ENCODE results near the gene ACSS1. TPM values are rescaled to one million over a fixed set of nuclear protein-coding genes. Genes with fewer than 3 reads are reported as not detected.

ACSS1 gene
- total and polyA plus RNA-seq, 2 experiments from 2014 or later: 1.3 to 4.1 TPM

DNA sequence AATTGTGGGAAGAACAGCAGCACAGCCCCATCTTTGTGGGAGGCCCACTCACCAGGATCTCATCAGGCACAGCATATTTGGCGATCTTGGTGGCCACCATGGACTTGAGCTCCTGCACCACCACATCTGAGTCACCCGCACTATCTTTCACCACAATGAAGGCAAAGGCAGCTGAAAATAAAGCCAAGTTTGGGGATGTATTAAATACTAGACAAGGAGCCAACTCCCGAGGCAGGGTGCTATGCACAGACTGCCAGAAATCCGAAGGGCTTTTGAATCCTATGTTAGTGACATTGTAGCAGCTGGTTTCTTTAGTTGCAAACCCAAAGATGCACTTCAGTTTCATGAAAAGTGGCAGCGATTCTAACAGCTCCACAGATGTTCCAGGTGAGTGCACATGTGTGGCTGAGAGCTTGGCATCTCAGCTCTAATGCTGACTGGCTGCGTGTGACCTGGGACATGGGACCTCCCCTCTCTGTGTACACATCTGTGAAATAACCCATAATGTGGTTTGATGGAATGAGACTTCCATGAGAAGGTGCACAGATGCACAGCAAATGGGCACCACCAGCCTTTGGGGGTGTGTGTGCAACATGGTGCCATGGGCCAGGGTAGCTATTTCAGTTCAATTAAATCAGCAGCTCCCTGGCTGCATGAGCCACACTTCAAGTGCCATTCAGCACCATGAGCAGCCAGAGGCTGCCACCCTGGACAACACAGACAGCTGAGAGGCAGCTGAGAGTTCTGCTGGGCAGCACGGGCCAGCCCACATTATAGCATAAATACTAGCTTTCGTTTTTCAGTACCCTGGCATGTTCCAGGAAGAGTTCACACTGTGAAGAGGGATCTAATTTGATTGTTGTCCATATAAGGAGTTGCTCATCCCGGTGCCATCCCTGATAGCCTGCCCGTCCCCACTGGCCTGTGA is 48.5 kb downstream of the ACSS1 start:
- Histone ChIP-seq H3K4me2 (no peak overlapping the region), H2AFZ (no peak overlapping the region), H3K9me2 (ENCODE audit: insufficient read depth) (no peaks in the 10 kb centered on the region), H3K36me3 (ENCODE audit: insufficient read depth) (no peaks in the 10 kb centered on the region), H3K79me2 (replicated peaks; ENCODE audit: insufficient read depth) (no peaks in the 10 kb centered on the region), H3F3A (replicated peaks; ENCODE audit: low read depth) (no peaks in the 10 kb centered on the region), H3K27me3 (ENCODE audit: insufficient read depth) (no peaks in the 10 kb centered on the region), H3K4me3 (no peak overlapping the region), H3K27ac (ENCODE audit: low read depth) (no peak overlapping the region), H3K4me1 (ENCODE audit: insufficient read depth) (no peaks in the 10 kb centered on the region), H4K20me1 (replicated peaks; ENCODE audit: insufficient read depth) (no peaks in the 10 kb centered on the region)
- no peaks in the 10 kb centered on the region for H3K36me3 Mint-ChIP-seq (ENCODE audit: low read depth)
- no peak overlapping the region for H3K4me3 Mint-ChIP-seq
- ATAC-seq: no peak; the same call in 2 of the 3 replicates
- H3K27ac Mint-ChIP-seq: no peak overlapping the region
- DNase-seq (ENCODE audit: low spot score): no peak
- H3K9me3 Mint-ChIP-seq: no peaks in the 10 kb centered on the region
- peaks cover 4% of the 10 kb centered on the region for H3K27me3 Mint-ChIP-seq (ENCODE audit: insufficient read depth, low read depth, poor library complexity)
- TF ChIP-seq, protein P1, sequence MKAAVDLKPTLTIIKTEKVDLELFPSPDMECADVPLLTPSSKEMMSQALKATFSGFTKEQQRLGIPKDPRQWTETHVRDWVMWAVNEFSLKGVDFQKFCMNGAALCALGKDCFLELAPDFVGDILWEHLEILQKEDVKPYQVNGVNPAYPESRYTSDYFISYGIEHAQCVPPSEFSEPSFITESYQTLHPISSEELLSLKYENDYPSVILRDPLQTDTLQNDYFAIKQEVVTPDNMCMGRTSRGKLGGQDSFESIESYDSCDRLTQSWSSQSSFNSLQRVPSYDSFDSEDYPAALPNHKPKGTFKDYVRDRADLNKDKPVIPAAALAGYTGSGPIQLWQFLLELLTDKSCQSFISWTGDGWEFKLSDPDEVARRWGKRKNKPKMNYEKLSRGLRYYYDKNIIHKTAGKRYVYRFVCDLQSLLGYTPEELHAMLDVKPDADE (IDR thresholded peaks at IDR 0.05): no peak
- TF ChIP-seq ZNF331 (CRISPR knock-in tag; IDR thresholded peaks at IDR 0.05; ENCODE audit: low read depth): no peak
- H3K4me1 Mint-ChIP-seq: no peaks in the 10 kb centered on the region

DNA sequence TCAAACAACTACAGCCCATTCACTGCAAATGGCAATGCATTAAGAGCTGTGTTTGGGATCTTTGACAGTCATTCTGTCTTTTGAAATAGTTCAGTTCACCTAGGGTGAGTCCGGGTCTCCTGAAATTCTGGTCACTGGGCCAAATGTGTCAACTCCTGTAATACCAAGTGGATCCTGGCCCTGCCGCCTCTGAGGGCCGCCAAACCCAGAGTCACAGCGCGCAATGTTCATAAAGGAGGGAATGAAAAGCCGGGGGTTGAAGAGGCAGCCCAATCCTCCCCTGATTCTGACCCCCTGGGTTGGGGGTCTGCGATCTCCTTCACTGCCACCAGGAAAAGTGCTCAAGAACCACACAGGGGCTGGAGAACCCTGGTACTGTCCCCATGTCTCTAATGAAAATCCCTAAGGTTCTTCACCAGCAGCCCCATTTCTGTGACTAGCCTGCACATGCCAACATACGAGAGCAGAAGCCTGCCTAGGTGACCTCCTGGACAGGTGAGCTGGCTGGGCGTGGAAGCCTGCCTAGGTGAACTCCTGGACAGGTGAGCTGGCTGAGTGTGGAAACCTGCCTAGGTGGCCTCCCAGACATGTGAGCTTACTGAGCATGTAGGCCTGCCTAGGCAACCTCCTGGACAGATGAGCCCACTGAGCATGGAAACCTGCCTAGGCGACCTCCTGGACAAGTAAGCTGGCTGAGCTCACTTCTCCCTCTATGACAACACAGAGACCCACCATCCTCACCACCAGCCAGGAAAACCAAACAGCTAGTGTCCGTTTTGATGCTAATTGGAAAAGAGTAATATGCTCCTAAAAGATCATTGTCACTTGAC is 49.3 kb downstream of the ACSS1 start:
- H2AFZ ChIP-seq: no peak overlapping the region
- DNase-seq (ENCODE audit: low spot score) (no peak), ATAC-seq (no peak)
- no peaks in the 10 kb centered on the region for H3K79me2 ChIP-seq (replicated peaks; ENCODE audit: insufficient read depth)
- H3K27ac ChIP-seq (ENCODE audit: low read depth): no peak overlapping the region
- no peak overlapping the region for H3K4me2 ChIP-seq
- H3K36me3 ChIP-seq (ENCODE audit: insufficient read depth): no peaks in the 10 kb centered on the region
- Mint-ChIP-seq H3K9me3 (no peaks in the 10 kb centered on the region), H3K27ac (no peak overlapping the region), H3K4me3 (no peak overlapping the region), H3K4me1 (no peaks in the 10 kb centered on the region), H3K36me3 (ENCODE audit: low read depth) (no peaks in the 10 kb centered on the region), H3K27me3 (ENCODE audit: insufficient read depth, low read depth, poor library complexity) (peaks cover 4% of the 10 kb centered on the region)
- no peaks in the 10 kb centered on the region for H4K20me1 ChIP-seq (replicated peaks; ENCODE audit: insufficient read depth)
- TF ChIP-seq, protein P2, sequence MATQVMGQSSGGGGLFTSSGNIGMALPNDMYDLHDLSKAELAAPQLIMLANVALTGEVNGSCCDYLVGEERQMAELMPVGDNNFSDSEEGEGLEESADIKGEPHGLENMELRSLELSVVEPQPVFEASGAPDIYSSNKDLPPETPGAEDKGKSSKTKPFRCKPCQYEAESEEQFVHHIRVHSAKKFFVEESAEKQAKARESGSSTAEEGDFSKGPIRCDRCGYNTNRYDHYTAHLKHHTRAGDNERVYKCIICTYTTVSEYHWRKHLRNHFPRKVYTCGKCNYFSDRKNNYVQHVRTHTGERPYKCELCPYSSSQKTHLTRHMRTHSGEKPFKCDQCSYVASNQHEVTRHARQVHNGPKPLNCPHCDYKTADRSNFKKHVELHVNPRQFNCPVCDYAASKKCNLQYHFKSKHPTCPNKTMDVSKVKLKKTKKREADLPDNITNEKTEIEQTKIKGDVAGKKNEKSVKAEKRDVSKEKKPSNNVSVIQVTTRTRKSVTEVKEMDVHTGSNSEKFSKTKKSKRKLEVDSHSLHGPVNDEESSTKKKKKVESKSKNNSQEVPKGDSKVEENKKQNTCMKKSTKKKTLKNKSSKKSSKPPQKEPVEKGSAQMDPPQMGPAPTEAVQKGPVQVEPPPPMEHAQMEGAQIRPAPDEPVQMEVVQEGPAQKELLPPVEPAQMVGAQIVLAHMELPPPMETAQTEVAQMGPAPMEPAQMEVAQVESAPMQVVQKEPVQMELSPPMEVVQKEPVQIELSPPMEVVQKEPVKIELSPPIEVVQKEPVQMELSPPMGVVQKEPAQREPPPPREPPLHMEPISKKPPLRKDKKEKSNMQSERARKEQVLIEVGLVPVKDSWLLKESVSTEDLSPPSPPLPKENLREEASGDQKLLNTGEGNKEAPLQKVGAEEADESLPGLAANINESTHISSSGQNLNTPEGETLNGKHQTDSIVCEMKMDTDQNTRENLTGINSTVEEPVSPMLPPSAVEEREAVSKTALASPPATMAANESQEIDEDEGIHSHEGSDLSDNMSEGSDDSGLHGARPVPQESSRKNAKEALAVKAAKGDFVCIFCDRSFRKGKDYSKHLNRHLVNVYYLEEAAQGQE (IDR thresholded peaks at IDR 0.05; ENCODE audit: unreplicated experiment): no peak
- TF ChIP-seq STAT1 (IDR thresholded peaks at IDR 0.05; ENCODE audit: unreplicated experiment) (no peak), EZH2 (IDR thresholded peaks at IDR 0.05; ENCODE audit: low read depth, unreplicated experiment) (no peak), ZNF331 (CRISPR knock-in tag; IDR thresholded peaks at IDR 0.05; ENCODE audit: low read depth) (no peak), CREB1 (CRISPR knock-in tag; IDR thresholded peaks at IDR 0.05; ENCODE audit: low read depth) (no peak), EZH2phosphoT487 (IDR thresholded peaks at IDR 0.05; ENCODE audit: unreplicated experiment) (no peak), NANOG (IDR thresholded peaks at IDR 0.05; ENCODE audit: borderline replicate concordance) (no peak), JUNB (IDR thresholded peaks at IDR 0.05; ENCODE audit: unreplicated experiment) (no peak)
- TF ChIP-seq, protein P3, sequence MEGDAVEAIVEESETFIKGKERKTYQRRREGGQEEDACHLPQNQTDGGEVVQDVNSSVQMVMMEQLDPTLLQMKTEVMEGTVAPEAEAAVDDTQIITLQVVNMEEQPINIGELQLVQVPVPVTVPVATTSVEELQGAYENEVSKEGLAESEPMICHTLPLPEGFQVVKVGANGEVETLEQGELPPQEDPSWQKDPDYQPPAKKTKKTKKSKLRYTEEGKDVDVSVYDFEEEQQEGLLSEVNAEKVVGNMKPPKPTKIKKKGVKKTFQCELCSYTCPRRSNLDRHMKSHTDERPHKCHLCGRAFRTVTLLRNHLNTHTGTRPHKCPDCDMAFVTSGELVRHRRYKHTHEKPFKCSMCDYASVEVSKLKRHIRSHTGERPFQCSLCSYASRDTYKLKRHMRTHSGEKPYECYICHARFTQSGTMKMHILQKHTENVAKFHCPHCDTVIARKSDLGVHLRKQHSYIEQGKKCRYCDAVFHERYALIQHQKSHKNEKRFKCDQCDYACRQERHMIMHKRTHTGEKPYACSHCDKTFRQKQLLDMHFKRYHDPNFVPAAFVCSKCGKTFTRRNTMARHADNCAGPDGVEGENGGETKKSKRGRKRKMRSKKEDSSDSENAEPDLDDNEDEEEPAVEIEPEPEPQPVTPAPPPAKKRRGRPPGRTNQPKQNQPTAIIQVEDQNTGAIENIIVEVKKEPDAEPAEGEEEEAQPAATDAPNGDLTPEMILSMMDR (conservative IDR thresholded peaks at IDR 0.05; ENCODE audit: low read depth in 2 of 2): no peak
- TF ChIP-seq, protein P1 (IDR thresholded peaks at IDR 0.05): no peak
- no peaks in the 10 kb centered on the region for H3K9me2 ChIP-seq (ENCODE audit: insufficient read depth)
- no peak overlapping the region for H3K4me3 ChIP-seq
- no peaks in the 10 kb centered on the region for H3F3A ChIP-seq (replicated peaks; ENCODE audit: low read depth)
- no peaks in the 10 kb centered on the region for H3K27me3 ChIP-seq (ENCODE audit: insufficient read depth)
- no peaks in the 10 kb centered on the region for H3K4me1 ChIP-seq (ENCODE audit: insufficient read depth)
